NCI-H1092 (cell line): ENCODE measurements around the gene TIMM29.
"Not testable (repeated sequence)": the region's sequence is repeated elsewhere in the genome, so short reads cannot be mapped to it uniquely, and the experiment has no call there.

Experiments
- DNase-seq: peaks from one replicate; lab custom pipeline; 2025; lab: John Stamatoyannopoulos, UW

Gene TIMM29

GRCh38 chr19:10943412-10943811 is 14.8 kb downstream of the TIMM29 start:
- not testable (repeated sequence) for DNase-seq

- DNase-seq: no peak
Observed at GRCh38 chr19:10945264-10945663, 16.7 kb downstream of the TIMM29 start.

DNA sequence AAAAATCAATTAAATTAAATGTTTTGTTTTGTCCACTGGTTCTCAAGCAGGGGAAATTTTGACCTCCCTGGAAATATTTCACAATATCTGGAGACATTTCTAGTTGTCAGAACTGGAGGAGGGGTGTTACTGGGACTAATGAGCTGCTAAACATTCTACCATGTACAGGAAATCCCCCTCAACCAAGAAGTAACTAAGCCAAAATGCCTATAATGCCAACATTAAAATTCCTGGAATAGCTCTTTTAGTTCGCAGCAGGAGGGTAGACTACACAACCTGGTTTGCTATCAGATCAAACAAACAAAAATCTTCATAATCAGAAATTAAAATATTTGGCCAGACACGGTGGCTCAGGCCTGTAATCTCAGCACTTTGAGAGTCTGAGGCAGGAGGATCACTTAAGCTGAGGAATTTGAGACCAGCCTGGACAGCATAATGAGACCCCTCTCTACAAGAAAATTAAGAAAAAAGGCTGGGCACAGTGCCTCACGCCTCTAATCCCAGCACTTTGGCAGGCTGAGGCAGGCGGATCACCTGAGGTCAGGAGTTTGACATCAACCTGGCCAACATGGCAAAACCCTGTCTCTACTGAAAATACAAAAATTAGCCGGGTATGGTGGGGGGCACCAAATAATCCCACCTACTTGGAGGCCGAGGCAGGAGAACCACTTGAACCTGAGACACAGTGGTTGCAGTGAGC is 18.5 kb downstream of the TIMM29 start:
- DNase-seq: no peak

DNA sequence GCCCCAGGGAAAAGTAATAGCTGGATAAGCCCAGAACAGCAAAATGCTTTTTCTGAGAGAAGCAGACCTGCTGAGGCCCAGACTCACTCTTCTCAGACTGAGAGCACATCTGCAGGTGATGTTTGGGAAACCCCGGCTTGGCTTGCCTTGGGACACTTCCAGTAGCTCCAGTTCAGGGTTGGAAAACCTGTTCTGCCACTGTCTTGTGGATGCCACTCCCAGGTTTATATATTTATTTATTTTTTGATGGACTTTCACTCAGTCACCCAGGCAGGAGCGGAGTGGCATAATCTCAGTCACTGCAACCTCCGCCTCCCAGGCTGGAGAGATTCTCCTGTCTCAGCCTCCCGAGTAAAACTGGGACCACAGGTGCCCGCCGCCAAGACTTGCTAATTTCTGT is 24.2 kb downstream of the TIMM29 start:
- no peak for DNase-seq

GRCh38 chr19:10959277-10959968 is 30.8 kb downstream of the TIMM29 start:
- DNase-seq: not testable (repeated sequence)

DNA sequence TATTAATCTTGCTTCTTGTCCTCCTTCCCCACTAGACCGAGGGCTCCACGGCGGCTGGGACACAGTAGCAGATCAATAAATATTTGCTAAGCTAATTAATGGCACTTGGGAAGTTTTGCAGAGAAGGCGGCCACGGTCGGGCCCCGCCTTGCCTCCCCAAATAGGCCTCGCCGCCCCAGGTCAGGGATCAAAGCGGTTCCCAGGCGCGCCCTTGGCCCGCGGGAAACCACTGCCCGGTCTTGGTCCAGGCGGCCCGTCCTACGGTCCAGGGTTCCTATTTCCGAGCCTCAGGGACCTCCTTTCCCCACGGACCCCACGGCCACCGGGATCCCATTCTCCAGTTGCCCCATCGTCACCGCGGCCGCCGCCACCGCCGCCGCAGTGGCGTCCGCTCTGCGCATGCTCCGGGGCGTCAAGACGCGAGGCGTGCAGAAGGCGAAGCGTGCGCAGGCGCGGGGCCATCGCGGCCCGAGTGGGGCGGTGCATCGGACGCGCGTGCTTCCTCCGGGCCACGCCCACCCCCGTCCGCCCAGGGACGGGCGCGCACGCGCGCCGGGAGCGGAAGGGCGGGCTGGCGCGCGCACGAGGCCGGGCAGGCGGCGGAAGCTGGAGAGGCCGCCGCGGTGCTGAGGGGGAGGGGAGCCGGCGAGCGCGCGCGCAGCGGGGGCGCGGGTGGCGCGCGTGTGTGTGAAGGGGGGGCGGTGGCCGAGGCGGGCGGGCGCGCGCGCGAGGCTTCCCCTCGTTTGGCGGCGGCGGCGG is 31.9 kb downstream of the TIMM29 start, which contains the start of gene SMARCA4:
Gene SMARCA4, plus strand, starts transcription at position 717 of the 759 bp plus-strand sequence. CDS start 23,122 bp downstream, outside the sequence.
- DNase-seq: peak; percentile 95

GRCh38 chr19:10961073-10961860 is 32.7 kb downstream of the TIMM29 start:
- no peak for DNase-seq

DNA sequence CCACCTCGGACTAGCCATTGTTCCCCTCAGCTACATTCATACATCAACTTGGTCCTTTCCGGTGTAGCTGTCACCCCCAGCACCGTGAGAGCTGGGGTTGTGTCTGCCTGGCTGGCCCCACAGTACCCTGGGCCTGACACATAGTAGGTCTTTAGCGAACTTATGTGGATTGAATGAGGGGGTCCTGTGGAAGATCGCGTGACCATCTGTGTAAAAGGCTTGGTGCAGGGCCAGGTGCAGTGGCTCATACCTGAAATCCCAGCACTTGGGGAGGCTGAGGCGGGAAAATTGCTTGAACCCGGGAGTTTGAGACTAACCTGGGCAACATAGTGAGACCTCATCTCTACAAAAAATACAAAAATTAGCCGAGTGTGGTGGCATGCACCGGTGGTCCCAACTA is 34.3 kb downstream of the TIMM29 start:
- DNase-seq: no peak

- no peak for DNase-seq
Observed at GRCh38 chr19:10963865-10964264, 35.3 kb downstream of the TIMM29 start.

GRCh38 chr19:10964903-10965302 is 36.3 kb downstream of the TIMM29 start:
- no peak for DNase-seq

DNA sequence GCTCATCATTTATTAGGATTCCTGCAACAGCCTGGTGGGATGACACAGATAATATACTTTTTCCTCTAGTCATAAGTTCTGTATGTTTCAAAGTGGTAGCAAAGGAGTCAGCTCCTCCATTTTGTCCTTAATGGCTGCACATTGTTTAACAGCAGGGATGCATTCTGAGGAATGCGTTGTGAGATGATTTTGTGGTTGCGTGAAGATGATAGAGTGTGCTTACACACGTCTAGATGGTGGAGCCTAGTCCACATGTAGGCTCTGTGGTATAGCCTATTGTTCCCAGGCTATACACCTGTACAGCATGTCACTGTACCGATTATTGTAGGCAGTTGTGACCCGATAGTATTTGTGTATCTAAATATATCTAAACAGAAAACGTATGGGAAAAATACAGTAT is 36.8 kb downstream of the TIMM29 start:
- DNase-seq: no peak

DNA sequence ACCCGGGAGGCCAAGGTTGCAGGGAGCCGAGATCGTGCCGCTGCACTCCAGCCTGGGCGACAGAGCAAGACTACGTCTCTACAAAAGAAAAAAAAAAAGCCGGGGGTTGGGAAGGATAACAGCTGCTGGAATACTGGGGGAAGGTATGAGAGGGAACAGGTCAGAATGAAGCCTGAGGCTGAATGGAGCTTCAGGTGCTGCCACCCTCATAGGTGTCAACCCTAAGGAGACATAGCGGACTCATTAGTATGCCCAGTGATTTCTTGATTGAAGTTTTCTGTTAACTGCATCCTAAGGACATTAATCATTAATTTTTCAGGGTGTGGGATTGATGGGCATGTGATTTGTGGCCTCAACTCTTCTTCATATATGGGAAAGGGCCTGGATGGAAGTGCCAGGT is 38.2 kb downstream of the TIMM29 start:
- no peak for DNase-seq

GRCh38 chr19:10968527-10969135 is 40.0 kb downstream of the TIMM29 start:
- no peak for DNase-seq

DNA sequence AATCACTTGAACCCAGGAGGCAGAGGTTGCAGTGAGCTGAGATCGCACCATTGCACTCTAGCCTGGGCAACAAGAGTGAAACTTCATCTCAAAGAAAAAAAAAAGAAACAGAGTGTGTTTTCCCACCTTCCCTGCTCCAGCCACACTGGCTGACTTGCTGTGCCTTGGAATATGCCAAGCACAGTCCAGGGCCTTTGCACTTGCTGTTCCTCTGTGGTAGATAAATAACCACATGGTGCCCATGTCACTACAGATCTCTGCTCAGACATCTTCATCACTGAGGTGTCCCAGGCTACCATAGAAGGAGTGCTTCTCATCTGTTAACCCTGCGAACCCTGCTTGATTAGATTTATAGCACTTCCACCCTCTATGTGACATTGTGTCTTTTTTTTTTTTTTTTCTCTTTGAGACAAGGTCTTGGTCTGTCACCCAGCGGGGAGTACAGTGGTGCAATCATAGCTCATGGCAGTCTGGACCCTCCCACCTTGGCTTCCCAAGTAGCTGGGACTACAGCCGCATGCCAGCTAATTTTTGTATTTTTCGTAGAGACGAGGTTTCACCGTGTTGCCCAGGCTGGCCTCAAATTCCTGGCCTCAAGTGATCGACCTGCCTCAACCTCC is 42.6 kb downstream of the TIMM29 start:
- DNase-seq: no peak

DNA sequence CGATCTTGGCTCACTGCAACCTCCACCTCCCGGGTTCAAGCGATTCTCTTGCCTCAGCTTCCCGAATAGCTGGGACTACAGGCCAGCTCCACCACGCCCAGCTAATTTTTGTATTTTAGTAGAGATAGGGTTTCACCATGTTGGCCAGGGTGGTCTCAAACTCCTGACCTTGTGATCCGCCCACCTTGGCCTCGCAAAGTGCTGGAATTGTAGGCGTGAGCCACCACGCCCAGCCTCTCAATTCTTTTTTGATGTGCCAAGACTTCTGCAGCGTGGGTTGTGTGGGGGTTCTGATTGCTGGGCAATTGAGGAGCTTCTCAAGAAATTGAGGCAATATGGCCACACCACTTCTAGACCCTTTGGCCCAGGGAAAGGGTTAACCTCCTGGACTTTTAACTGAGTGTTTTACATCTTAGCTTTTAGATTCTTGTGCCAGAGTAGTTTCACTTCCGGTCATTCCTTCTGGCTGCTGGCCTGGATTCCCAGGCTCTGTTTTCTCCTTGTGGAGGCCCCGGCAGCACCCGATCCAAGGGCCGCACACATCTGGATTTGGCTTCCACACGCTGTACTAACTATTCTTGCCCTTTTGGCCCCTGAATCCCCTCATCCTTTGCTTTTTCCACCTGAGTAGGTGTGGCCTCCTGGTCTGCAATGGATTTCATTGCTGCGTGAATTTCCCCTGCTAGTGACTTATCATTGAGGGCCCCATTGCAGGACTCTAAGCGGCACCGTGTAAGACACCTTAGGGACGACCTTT is 46.9 kb downstream of the TIMM29 start:
- DNase-seq: no peak

- no peak for DNase-seq
Observed at GRCh38 chr19:10976131-10976892, 47.7 kb downstream of the TIMM29 start.

- no peak for DNase-seq
Observed at GRCh38 chr19:10977742-10978092, 49.1 kb downstream of the TIMM29 start.
